Smooth muscle cell (in vitro differentiated cells): Measurements from ENCODE around the gene KCNT2. TPM values are rescaled to one million over a fixed set of nuclear protein-coding genes. Genes with fewer than 3 reads are reported as not detected.

Source experiments
- DNase-seq: peaks from one replicate; lab custom pipeline; 2025; ENCODE audit not compliant: unreplicated experiment; lab: John Stamatoyannopoulos, UW
- H2AFZ ChIP-seq: fragments of 200-600 bp; sonication (generic); 2 replicates; pipeline ENCODE4 v1.6.0; 2016; ENCODE audit warnings: antibody characterized with exemption, low read depth, mild to moderate bottlenecking
- H3F3A ChIP-seq: fragments of 200-600 bp; sonication (generic); 2 replicates; pipeline ENCODE4 v1.6.0; 2017; ENCODE audit warnings: antibody characterized with exemption, low read depth
- H3K27ac ChIP-seq: fragments of 200-600 bp; sonication (generic); 2 replicates; pipeline ENCODE4 v1.5.1; 2016; ENCODE audit warnings: low read depth, mild to moderate bottlenecking
- H3K27me3 ChIP-seq: fragments of 200-600 bp; sonication (generic); 2 replicates; pipeline ENCODE4 v1.6.1; 2016; ENCODE audit warnings: low read depth, mild to moderate bottlenecking
- H3K36me3 ChIP-seq: fragments of 200-600 bp; sonication (generic); 2 replicates; pipeline ENCODE4 v1.5.1; 2016; ENCODE audit warnings: low read depth
- H3K4me1 ChIP-seq: fragments of 200-600 bp; sonication (generic); 2 replicates; pipeline ENCODE4 v1.5.1; 2016; ENCODE audit warnings: low read depth
- H3K4me2 ChIP-seq: fragments of 200-600 bp; sonication (generic); 2 replicates; pipeline ENCODE4 v1.6.0; 2016; ENCODE audit warnings: mild to moderate bottlenecking
- H3K4me3 ChIP-seq: fragments of 200-600 bp; sonication (generic); 2 replicates; pipeline ENCODE4 v1.5.1; 2016; ENCODE audit warnings: mild to moderate bottlenecking
- H3K79me2 ChIP-seq: fragments of 200-600 bp; sonication (generic); 2 replicates; pipeline ENCODE4 v1.6.0; 2016; ENCODE audit warnings: low read depth, mild to moderate bottlenecking
- H3K9ac ChIP-seq: fragments of 200-600 bp; sonication (generic); 2 replicates; pipeline ENCODE4 v1.6.0; 2016; ENCODE audit warnings: low read depth
- H3K9me3 ChIP-seq: fragments of 200-600 bp; sonication (generic); replicated peaks from 2 replicates; pipeline ENCODE4 v1.5.1; 2016; ENCODE audit warnings: low read depth
- H4K20me1 ChIP-seq: fragments of 200-600 bp; sonication (generic); 2 replicates; pipeline ENCODE4 v1.6.0; 2016; ENCODE audit warnings: low read depth
- WGBS: methylation state at CpG from one replicate; pipeline ENCODE4 v1.1.7; 2016; ENCODE audit warnings: low lambda C conversion rate; 5-methylcytosine and 5-hydroxymethylcytosine counted together
- polyA plus RNA-seq: library from polyadenylated mRNA; unstranded; fragments of >200 nt; fragmentation: Nextera tagmentation; extraction: Ambion mirVana; gene quantifications from 2 replicates; pipeline ENCODE4 v1.2.1, GENCODE V29; 2016
- total RNA-seq: library from RNA; depleted of rRNA; stranded (reverse); fragments of >200 nt; gene quantifications from 2 replicates; pipeline ENCODE4 v1.2.3, GENCODE V29; 2014
- TF ChIP-seq, protein P1 (sequence below): fragments of 200-600 bp; sonication (generic); IDR thresholded peaks from 2 replicates; pipeline ENCODE4 v1.5.1; 2017; ENCODE audit warnings: borderline replicate concordance, mild to moderate bottlenecking, antibody characterized with exemption; ENCODE audit not compliant: insufficient read depth, poor library complexity, severe bottlenecking

KCNT2 gene
- total and polyA plus RNA-seq, 2 experiments from 2014 or later, result 1.3 to 2.7 TPM

DNA sequence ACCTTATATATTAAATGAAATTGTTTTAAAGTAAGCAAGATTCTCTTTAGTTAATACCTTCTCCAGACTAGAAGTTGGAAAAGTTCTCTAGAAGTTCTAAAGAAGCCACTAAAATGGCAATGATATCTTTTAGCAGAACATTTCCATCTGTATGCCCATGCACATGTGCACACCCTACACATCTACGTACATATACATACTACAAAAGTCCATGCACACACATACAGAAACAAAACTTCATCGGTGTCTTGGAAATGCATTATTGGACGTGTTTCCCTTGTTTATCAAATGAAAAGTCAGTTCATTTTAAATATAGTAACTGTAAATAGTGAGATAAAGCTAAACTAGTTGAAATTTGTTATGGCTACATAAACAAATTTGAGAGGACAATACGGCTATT lies 114.4 kb downstream of the KCNT2 start:
- H3F3A ChIP-seq, result no peaks in the 10 kb centered on the region
- no peaks in the 10 kb centered on the region for H3K9me3 ChIP-seq
- H4K20me1 ChIP-seq, result no peaks in the 10 kb centered on the region
- no peak overlapping the region for H3K27ac ChIP-seq
- DNase-seq, result no peak
- H3K36me3 ChIP-seq, result no peaks in the 10 kb centered on the region
- H3K9ac ChIP-seq, result no peak overlapping the region
- H3K27me3 ChIP-seq, result no peaks in the 10 kb centered on the region
- no peaks in the 10 kb centered on the region for H3K4me1 ChIP-seq
- H3K79me2 ChIP-seq, result no peaks in the 10 kb centered on the region
- WGBS, result 92% methylated on average over 4 of the region's 4 CpGs
- TF ChIP-seq, protein P1, sequence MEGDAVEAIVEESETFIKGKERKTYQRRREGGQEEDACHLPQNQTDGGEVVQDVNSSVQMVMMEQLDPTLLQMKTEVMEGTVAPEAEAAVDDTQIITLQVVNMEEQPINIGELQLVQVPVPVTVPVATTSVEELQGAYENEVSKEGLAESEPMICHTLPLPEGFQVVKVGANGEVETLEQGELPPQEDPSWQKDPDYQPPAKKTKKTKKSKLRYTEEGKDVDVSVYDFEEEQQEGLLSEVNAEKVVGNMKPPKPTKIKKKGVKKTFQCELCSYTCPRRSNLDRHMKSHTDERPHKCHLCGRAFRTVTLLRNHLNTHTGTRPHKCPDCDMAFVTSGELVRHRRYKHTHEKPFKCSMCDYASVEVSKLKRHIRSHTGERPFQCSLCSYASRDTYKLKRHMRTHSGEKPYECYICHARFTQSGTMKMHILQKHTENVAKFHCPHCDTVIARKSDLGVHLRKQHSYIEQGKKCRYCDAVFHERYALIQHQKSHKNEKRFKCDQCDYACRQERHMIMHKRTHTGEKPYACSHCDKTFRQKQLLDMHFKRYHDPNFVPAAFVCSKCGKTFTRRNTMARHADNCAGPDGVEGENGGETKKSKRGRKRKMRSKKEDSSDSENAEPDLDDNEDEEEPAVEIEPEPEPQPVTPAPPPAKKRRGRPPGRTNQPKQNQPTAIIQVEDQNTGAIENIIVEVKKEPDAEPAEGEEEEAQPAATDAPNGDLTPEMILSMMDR, result no peak
- no peak overlapping the region for H2AFZ ChIP-seq
- no peak overlapping the region for H3K4me2 ChIP-seq
- H3K4me3 ChIP-seq, result no peak overlapping the region

DNA sequence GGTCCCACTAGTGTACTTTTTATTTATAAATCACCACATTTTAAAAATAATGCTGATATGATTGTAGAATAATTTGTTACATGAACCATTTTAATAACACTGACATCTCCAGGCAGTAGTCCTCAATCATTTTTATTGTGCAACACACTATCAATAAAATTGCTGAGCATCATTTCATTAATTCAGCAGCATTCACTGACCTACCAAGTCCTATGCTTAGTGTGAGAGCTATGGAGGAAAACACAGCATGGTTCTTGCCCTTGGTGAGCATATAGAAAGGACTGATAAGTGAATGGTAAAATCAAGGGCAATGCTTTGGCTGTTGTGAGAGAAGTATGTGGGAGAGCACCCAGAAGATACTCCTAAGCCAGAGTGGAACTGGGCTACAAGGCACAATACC lies 119.7 kb downstream of the KCNT2 start:
- Histone ChIP-seq H3K27me3 (no peaks in the 10 kb centered on the region), H3K79me2 (no peaks in the 10 kb centered on the region), H4K20me1 (no peaks in the 10 kb centered on the region), H3K4me1 (no peaks in the 10 kb centered on the region), H3K9ac (no peak overlapping the region), H3K9me3 (no peaks in the 10 kb centered on the region), H2AFZ (no peak overlapping the region), H3K27ac (no peak overlapping the region), H3K4me2 (no peak overlapping the region), H3K36me3 (no peaks in the 10 kb centered on the region), H3F3A (no peaks in the 10 kb centered on the region), H3K4me3 (no peak overlapping the region)
- DNase-seq, result no peak
- TF ChIP-seq, protein P1, result no peak

GRCh38 chr1:196486346-196486745 lies 121.9 kb downstream of the KCNT2 start:
- H3K9ac ChIP-seq, result no peak overlapping the region
- H4K20me1 ChIP-seq, result no peaks in the 10 kb centered on the region
- no peaks in the 10 kb centered on the region for H3F3A ChIP-seq
- TF ChIP-seq, protein P1, result no peak
- no peaks in the 10 kb centered on the region for H3K27me3 ChIP-seq
- H3K36me3 ChIP-seq, result no peaks in the 10 kb centered on the region
- H3K4me2 ChIP-seq, result no peak overlapping the region
- H2AFZ ChIP-seq, result no peak overlapping the region
- no peaks in the 10 kb centered on the region for H3K9me3 ChIP-seq
- no peak for DNase-seq
- no peaks in the 10 kb centered on the region for H3K79me2 ChIP-seq
- H3K27ac ChIP-seq, result no peak overlapping the region
- H3K4me3 ChIP-seq, result no peak overlapping the region
- no peaks in the 10 kb centered on the region for H3K4me1 ChIP-seq

DNA sequence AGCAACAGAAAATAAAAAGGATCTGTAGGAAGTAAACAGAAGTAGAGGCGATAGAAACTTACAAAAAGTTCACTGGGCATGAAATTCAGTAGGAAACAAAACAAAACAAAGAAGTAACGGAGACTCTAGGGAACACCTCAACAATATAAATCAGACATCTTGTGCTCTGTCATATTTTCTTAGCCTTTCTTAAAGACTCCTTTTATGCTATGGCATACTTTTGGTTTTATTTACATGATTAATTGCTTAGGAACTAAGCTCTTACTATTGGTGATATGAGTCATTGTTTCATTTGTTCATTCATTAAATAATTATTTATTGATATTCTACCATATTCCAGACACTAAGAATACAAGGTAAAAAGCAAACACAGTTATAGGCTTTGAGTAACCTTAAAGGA lies 126.6 kb downstream of the KCNT2 start:
- 93% methylated on average over 2 of the region's 2 CpGs for WGBS
- no peak overlapping the region for H3K4me3 ChIP-seq
- no peaks in the 10 kb centered on the region for H3K4me1 ChIP-seq
- no peaks in the 10 kb centered on the region for H3K79me2 ChIP-seq
- no peak overlapping the region for H2AFZ ChIP-seq
- no peak for DNase-seq
- H3K36me3 ChIP-seq, result no peaks in the 10 kb centered on the region
- H4K20me1 ChIP-seq, result no peaks in the 10 kb centered on the region
- no peak overlapping the region for H3K27ac ChIP-seq
- H3K27me3 ChIP-seq, result no peaks in the 10 kb centered on the region
- H3K4me2 ChIP-seq, result no peak overlapping the region
- TF ChIP-seq, protein P1, result no peak
- no peaks in the 10 kb centered on the region for H3F3A ChIP-seq
- no peaks in the 10 kb centered on the region for H3K9me3 ChIP-seq
- H3K9ac ChIP-seq, result no peak overlapping the region
